HepG2 (cell line): ENCODE measurements around the gene MUC4. TPM values are rescaled to one million over a fixed set of nuclear protein-coding genes. Genes with fewer than 3 reads are reported as not detected.

Source experiments
- ATAC-seq: fragments of 200-7000 bp; cut with Tn5 transposase; 3 replicates; pipeline ENCODE4 v1.9.1; 2020; ENCODE audit warnings: mild to moderate bottlenecking, moderate library complexity
- BruUV-seq: library from RNA; stranded (reverse); fragments of 400-500 nt; replicated peaks from 2 replicates; lab custom pipeline; 2021; lab: Mats Ljungman, UMichigan
- CTCF ChIA-PET: fragments of 300-600 bp; formaldehyde crosslinking; extraction: SDS; loops from one replicate; lab custom pipeline; 2021; ENCODE audit warnings: low total read pairs, inconsistent platforms, low intra/inter-chr PET ratio; lab: Yijun Ruan, JAX
- POLR2A ChIA-PET: fragments of 350-600 bp; sonication (Branson Sonifier 250); formaldehyde crosslinking; loops from one replicate; lab custom pipeline; 2020; ENCODE audit warnings: antibody characterized with exemption, inconsistent platforms; lab: Yijun Ruan, JAX
- DNase-seq: peaks from one replicate; pipeline ENCODE4 v3.0.0-alpha.2; 2015; ENCODE audit warnings: low spot score
- FAIRE-seq: peaks from 3 replicates; lab custom pipeline; 2011; peaks lifted over from hg19 to GRCh38; lab: Jason Lieb, UNC
- H2AFZ ChIP-seq: one replicate; pipeline ENCODE4 v1.6.1; 2011; ENCODE audit warnings: low read length, inconsistent platforms
- H3K27ac ChIP-seq: fragments of 300-600 bp; 3 replicates; pipeline ENCODE4 v1.8.0; 2011; ENCODE audit warnings: mixed run types, mild to moderate bottlenecking, mixed read lengths, low read length, inconsistent platforms; ENCODE audit not compliant: insufficient read depth; ENCODE audit errors: extremely low read length
- H3K27me3 ChIP-seq, 2 experiments: fragments of 200-600 bp in 1 of 2; 2 replicates in 1 of 2; 3 replicates in 1 of 2; pipeline versions ENCODE4 v1.6.0 to v1.8.0; 2011; ENCODE audit warnings: low read length in 2 of 2, mild to moderate bottlenecking in 2 of 2, moderate library complexity in 2 of 2, inconsistent platforms in 1 of 2; ENCODE audit not compliant: insufficient read depth in 2 of 2, control insufficient read depth in 1 of 2
- H3K36me3 ChIP-seq, 2 experiments: fragments of 200-600 bp in 1 of 2; replicated peaks in 1 of 2; 2 replicates in 1 of 2; 3 replicates in 1 of 2; pipeline versions ENCODE4 v1.5.1 to v1.8.0; 2011; ENCODE audit warnings: low read length in 2 of 2, inconsistent platforms in 1 of 2; ENCODE audit not compliant: insufficient read depth in 2 of 2, control insufficient read depth in 1 of 2
- H3K4me1 ChIP-seq: 2 replicates; pipeline ENCODE4 v1.5.1; 2012; ENCODE audit warnings: low read length, inconsistent platforms; ENCODE audit not compliant: insufficient read depth
- H3K4me2 ChIP-seq: 2 replicates; pipeline ENCODE4 v1.6.0; 2011; ENCODE audit warnings: low read depth, low read length, inconsistent platforms
- H3K4me3 ChIP-seq, 3 experiments: fragments of 200-600 bp in 1 of 3; sonication (generic), shearing (Covaris generic) in 1 of 3; replicated peaks in 1 of 3; 2 replicates each; pipeline ENCODE4 v1.5.1; 2011 to 2016; ENCODE audit warnings: low read length in 3 of 3, inconsistent platforms in 2 of 3, low read depth in 2 of 3, mild to moderate bottlenecking in 2 of 3, control low read depth in 1 of 3, mixed read lengths in 1 of 3; ENCODE audit not compliant: insufficient read depth in 1 of 3
- H3K79me2 ChIP-seq: one replicate; pipeline ENCODE4 v1.6.1; 2011; ENCODE audit warnings: low read length, inconsistent platforms; ENCODE audit not compliant: insufficient read depth
- H3K9ac ChIP-seq: 2 replicates; pipeline ENCODE4 v1.6.0; 2011; ENCODE audit warnings: mild to moderate bottlenecking, low read depth, low read length, inconsistent platforms; ENCODE audit not compliant: insufficient read depth
- H3K9me3 ChIP-seq: 2 replicates; pipeline ENCODE4 v1.5.1; 2012; ENCODE audit warnings: mild to moderate bottlenecking, low read length
- H4K20me1 ChIP-seq: 2 replicates; pipeline ENCODE4 v1.6.0; 2011; ENCODE audit warnings: inconsistent platforms, mild to moderate bottlenecking, low read length, moderate library complexity; ENCODE audit not compliant: insufficient read depth
- ADNP ChIP-seq: sonication (generic); formaldehyde crosslinking; IDR thresholded peaks from 2 replicates; pipeline ENCODE4 v1.4.0; 2020; ENCODE audit warnings: missing genetic modification reagents
- AGO1 ChIP-seq: fragments of 200-400 bp; formaldehyde crosslinking; IDR thresholded peaks from 2 replicates; pipeline ENCODE4 v1.6.1; 2017; ENCODE audit warnings: mild to moderate bottlenecking, low read depth, low read length, moderate library complexity; ENCODE audit not compliant: poor library complexity, severe bottlenecking
- BRD4 ChIP-seq: sonication (generic); formaldehyde crosslinking; IDR thresholded peaks from 2 replicates; pipeline ENCODE4 v1.4.0; 2020; ENCODE audit warnings: missing genetic modification reagents
- CAMTA2 ChIP-seq: sonication (generic); formaldehyde crosslinking; IDR thresholded peaks from 2 replicates; pipeline ENCODE4 v1.4.0; 2020; ENCODE audit warnings: mild to moderate bottlenecking, missing genetic modification reagents, borderline replicate concordance
- ELF1 ChIP-seq: sonication (generic); formaldehyde crosslinking; IDR thresholded peaks from 2 replicates; pipeline ENCODE4 v1.4.0; 2020; ENCODE audit warnings: missing genetic modification reagents
- FOXM1 ChIP-seq: sonication (generic); formaldehyde crosslinking; IDR thresholded peaks from 2 replicates; pipeline ENCODE4 v1.5.0; 2020; ENCODE audit warnings: missing genetic modification reagents
- KLF13 ChIP-seq: sonication (generic); formaldehyde crosslinking; IDR thresholded peaks from 2 replicates; pipeline ENCODE4 v1.4.0; 2020; ENCODE audit warnings: mild to moderate bottlenecking, missing genetic modification reagents
- MAZ ChIP-seq, 2 experiments: sonication (generic) in 1 of 2; formaldehyde crosslinking in 1 of 2; IDR thresholded peaks; 2 replicates each; pipeline versions ENCODE4 v1.5.0 to v1.6.1; 2012 to 2020; ENCODE audit warnings: low read depth in 2 of 2, mild to moderate bottlenecking in 2 of 2, borderline replicate concordance in 1 of 2, improper control_type of control experiment in 1 of 2, low read length in 1 of 2, missing genetic modification reagents in 1 of 2, moderate library complexity in 1 of 2
- MIER2 ChIP-seq: IDR thresholded peaks from 2 replicates; pipeline ENCODE4 v1.6.1; 2016; ENCODE audit warnings: missing biosample characterization, missing genetic modification reagents
- NCOA5 ChIP-seq: sonication (generic); formaldehyde crosslinking; IDR thresholded peaks from 2 replicates; pipeline ENCODE4 v1.4.0; 2020; ENCODE audit warnings: missing genetic modification reagents
- PRMT3 ChIP-seq: sonication (generic); formaldehyde crosslinking; IDR thresholded peaks from 2 replicates; pipeline ENCODE4 v1.8.1; 2022; ENCODE audit warnings: low read depth, mild to moderate bottlenecking, moderate library complexity, missing genetic modification reagents, borderline replicate concordance
- REPIN1 ChIP-seq: sonication (generic); formaldehyde crosslinking; IDR thresholded peaks from 2 replicates; pipeline ENCODE4 v1.8.0; 2022; ENCODE audit warnings: missing genetic modification reagents, low read depth, mild to moderate bottlenecking, borderline replicate concordance
- RFX1 ChIP-seq: fragments of 450-650 bp; IDR thresholded peaks from 2 replicates; pipeline ENCODE4 v1.6.1; 2017
- SOX5 ChIP-seq: IDR thresholded peaks from 2 replicates; pipeline ENCODE4 v1.6.1; 2016; ENCODE audit warnings: borderline replicate concordance
- ZFYVE20 ChIP-seq: sonication (generic); formaldehyde crosslinking; IDR thresholded peaks from 2 replicates; pipeline ENCODE4 v1.8.0; 2023; ENCODE audit warnings: low read depth, mild to moderate bottlenecking, moderate library complexity, missing genetic modification reagents, borderline replicate concordance
- ZNF343 ChIP-seq: sonication (generic); formaldehyde crosslinking; IDR thresholded peaks from 2 replicates; pipeline ENCODE4 v1.4.0; 2020; ENCODE audit warnings: mild to moderate bottlenecking, missing genetic modification reagents
- ZNF75D ChIP-seq: sonication (generic); formaldehyde crosslinking; IDR thresholded peaks from 2 replicates; pipeline ENCODE4 v1.8.1; 2023; ENCODE audit warnings: missing genetic modification reagents, mild to moderate bottlenecking, borderline replicate concordance
- WGBS: methylation state at CpG from one replicate; pipeline ENCODE4 v1.1.6; 2017; ENCODE audit warnings: low lambda C conversion rate; 5-methylcytosine and 5-hydroxymethylcytosine counted together
- in situ Hi-C: cut with HindIII; loops from 2 replicates; pipeline ENCODE4 v1.10.0; 2017; ENCODE audit warnings: low pct_unique_long_range_greater_than_20kb; ENCODE audit not compliant: extremely low pct_ligation_motif_present
- intact Hi-C: fragments of 100-400 bp; cut with micrococcal nuclease; formaldehyde crosslinking; loops from one replicate; pipeline ENCODE4 v1.10.0; 2022; ENCODE audit not compliant: unreplicated experiment
- polyA plus RNA-seq, 8 experiments: library from polyadenylated mRNA; depleted of rRNA in 3 of 8; stranded (reverse) in 7 of 8; unstranded in 1 of 8; fragments of >200 nt; fragmentation: Illumina TruSeq in 4 of 8; extraction: Trizol in 4 of 8; gene quantifications; 2 replicates each; pipeline versions ENCODE4 v1.2.1 to v1.2.3, GENCODE V29; 2011 to 2016; ENCODE audit warnings: low read depth in 4 of 8, missing spikeins in 1 of 8, mixed read lengths in 1 of 8; ENCODE audit not compliant: insufficient read depth in 1 of 8
- total RNA-seq, 5 experiments: library from RNA; depleted of rRNA; stranded (reverse); fragments of >200 nt; fragmentation: Illumina TruSeq; extraction: Trizol; gene quantifications; 2 replicates each; pipeline ENCODE4 v1.2.3, GENCODE V29; 2016; ENCODE audit warnings: low read depth in 1 of 5
- TF ChIP-seq, protein P1 (sequence below): sonication (generic); formaldehyde crosslinking; IDR thresholded peaks from 2 replicates; pipeline ENCODE4 v1.5.1; 2020; ENCODE audit warnings: mild to moderate bottlenecking, missing genetic modification reagents, moderate library complexity
- TF ChIP-seq, protein P2 (sequence below): IDR thresholded peaks from 2 replicates; pipeline ENCODE4 v1.6.1; 2016
- TF ChIP-seq, protein P3 (sequence below): sonication (generic); formaldehyde crosslinking; IDR thresholded peaks from 2 replicates; pipeline ENCODE4 v1.5.0; 2020; ENCODE audit warnings: missing genetic modification reagents

The MUC4 gene
- total and polyA plus RNA-seq, 2 of the 13 experiments (the other 11 are each of a cell fraction or from before 2014, with no cell fraction given) = not detected

DNA sequence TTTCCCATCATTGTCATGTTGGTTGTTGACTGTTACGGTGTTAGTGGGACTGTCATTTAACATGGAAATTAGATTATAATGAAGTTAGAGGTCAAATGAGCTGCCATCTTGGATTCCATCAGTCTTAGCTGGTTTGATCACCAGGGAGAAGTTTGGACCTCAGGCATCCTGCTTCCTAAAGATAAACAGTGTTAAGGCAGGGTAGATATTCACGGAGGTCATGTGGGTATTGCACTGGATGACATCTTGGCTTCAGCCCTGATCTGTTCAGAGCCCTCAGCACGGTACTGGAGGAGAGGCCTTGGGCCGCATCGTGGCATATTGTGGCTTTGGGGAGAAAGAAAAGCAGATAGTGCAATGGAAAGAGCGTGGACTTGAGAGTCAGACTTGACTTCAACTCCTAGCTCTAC lies 102.0 kb downstream of the MUC4 start (continued):
- no peak for TF ChIP-seq RFX1
- TF ChIP-seq, protein P1, sequence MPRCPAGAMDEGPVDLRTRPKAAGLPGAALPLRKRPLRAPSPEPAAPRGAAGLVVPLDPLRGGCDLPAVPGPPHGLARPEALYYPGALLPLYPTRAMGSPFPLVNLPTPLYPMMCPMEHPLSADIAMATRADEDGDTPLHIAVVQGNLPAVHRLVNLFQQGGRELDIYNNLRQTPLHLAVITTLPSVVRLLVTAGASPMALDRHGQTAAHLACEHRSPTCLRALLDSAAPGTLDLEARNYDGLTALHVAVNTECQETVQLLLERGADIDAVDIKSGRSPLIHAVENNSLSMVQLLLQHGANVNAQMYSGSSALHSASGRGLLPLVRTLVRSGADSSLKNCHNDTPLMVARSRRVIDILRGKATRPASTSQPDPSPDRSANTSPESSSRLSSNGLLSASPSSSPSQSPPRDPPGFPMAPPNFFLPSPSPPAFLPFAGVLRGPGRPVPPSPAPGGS (CRISPR knock-in tag) = no peak
- TF ChIP-seq REPIN1 (CRISPR knock-in tag) = no peak
- no peak for TF ChIP-seq ADNP (CRISPR knock-in tag)
- TF ChIP-seq, protein P2, sequence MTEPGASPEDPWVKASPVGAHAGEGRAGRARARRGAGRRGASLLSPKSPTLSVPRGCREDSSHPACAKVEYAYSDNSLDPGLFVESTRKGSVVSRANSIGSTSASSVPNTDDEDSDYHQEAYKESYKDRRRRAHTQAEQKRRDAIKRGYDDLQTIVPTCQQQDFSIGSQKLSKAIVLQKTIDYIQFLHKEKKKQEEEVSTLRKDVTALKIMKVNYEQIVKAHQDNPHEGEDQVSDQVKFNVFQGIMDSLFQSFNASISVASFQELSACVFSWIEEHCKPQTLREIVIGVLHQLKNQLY (CRISPR knock-in tag) = no peak
- TF ChIP-seq FOXM1 (CRISPR knock-in tag) = no peak

DNA sequence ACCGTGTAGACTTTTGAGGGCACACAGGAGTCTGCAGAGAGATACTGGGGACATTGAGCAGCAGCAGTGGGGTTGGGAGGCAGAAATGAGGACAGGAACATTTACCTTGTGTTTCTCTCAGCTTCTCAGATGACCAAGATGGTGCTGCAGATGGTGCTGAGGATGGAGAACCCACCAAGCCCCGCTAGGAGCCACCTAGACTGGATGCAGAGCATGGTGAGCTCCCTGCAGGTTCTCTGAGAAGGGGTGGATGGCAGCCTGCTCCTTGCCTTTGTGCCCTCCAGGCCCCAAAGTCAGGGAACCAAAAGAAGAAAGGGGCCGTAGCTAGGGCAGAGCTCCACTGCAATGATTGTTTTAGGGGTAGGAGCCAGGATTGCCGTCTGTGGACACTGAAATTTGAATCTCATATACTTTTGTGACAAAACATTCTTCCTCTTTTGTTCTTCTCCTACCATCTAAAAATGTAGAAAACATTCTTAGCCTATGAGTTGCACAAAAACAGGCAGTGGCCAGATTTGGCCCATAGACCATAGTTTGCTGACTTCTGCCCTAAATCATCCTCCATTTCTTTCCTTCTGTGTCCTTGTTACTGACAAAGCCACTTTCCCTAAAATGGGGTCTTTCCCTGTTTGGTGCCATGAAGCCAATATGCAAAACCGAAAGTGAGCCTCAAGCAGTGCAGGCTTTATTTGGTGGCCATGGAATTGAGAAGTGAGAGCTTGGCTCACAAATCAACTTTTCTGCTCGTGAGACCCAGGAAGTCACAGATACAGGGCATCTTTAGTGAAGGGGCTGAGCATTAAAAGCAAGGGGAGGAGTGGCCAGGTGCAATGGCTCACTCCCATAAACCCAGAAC lies 102.9 kb downstream of the MUC4 start:
- Histone ChIP-seq H3K27me3 (no peaks in the 10 kb centered on the region), H3K4me1 (no peaks in the 10 kb centered on the region), H3K79me2 (no peaks in the 10 kb centered on the region), H3K4me3 (no peak overlapping the region), H3K27ac (no peak overlapping the region), H3K9me3 (no peaks in the 10 kb centered on the region), H4K20me1 (no peaks in the 10 kb centered on the region), H3K36me3 (no peaks in the 10 kb centered on the region), H2AFZ (no peak overlapping the region), H3K4me2 (no peak overlapping the region), H3K9ac (no peak overlapping the region)
- no peak for DNase-seq
- intact Hi-C loops (no loop called here), in situ Hi-C loops (no loop called here)
- no TSS peak for BruUV-seq
- POLR2A ChIA-PET = no interaction called here
- no peak for ATAC-seq
- WGBS = 82% methylated on average over 6 of the region's 6 CpGs
- FAIRE-seq = no peak
- CTCF ChIA-PET = no interaction called here
- TF ChIP-seq BRD4 (CRISPR knock-in tag) = no peak
- no peak for TF ChIP-seq NCOA5 (CRISPR knock-in tag)
- no peak for TF ChIP-seq ZNF343 (CRISPR knock-in tag)
- no peak for TF ChIP-seq CAMTA2 (CRISPR knock-in tag)
- TF ChIP-seq ZFYVE20 (CRISPR knock-in tag) = no peak
- TF ChIP-seq MAZ (IDR thresholded peaks at IDR 0.05; ENCODE audit: borderline replicate concordance, low read depth, low read length) = no peak
- no peak for TF ChIP-seq MAZ (CRISPR knock-in tag; IDR thresholded peaks at IDR 0.05; ENCODE audit: low read depth)
- no peak for TF ChIP-seq ZNF75D (CRISPR knock-in tag)
- no peak for TF ChIP-seq MIER2 (CRISPR knock-in tag)
- TF ChIP-seq ELF1 (CRISPR knock-in tag) = no peak
- no peak for TF ChIP-seq PRMT3 (CRISPR knock-in tag)
- TF ChIP-seq, protein P3, sequence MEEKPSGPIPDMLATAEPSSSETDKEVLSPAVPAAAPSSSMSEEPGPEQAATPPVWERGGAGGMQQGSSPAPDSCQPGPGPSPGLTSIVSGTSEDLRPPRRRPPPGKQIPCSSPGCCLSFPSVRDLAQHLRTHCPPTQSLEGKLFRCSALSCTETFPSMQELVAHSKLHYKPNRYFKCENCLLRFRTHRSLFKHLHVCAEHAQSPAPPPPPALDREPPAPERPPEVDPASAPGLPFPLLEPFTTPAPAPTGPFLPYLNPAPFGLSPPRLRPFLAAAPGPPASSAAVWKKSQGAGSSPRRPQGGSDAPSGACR = no peak
- TF ChIP-seq KLF13 (CRISPR knock-in tag) = no peak
- no peak for TF ChIP-seq AGO1
- TF ChIP-seq SOX5 (CRISPR knock-in tag) = no peak
